Measurements from ENCODE around the gene LRRC37A.
"Not testable (repeated sequence)": the region's sequence is repeated elsewhere in the genome, so short reads cannot be mapped to it uniquely, and the experiment has no call there.

The LRRC37A gene

GRCh38 chr17:46348345-46348744 lies 53.4 kb downstream of the LRRC37A start:
- not testable (repeated sequence) for H3K4me3 ChIP-seq (ENCODE audit: low read length); H3K27me3 ChIP-seq (ENCODE audit: control insufficient read depth, insufficient read depth, low read length); H3K9ac ChIP-seq (ENCODE audit: low read length); H3K27ac ChIP-seq (ENCODE audit: low read depth, low read length); H3K36me3 ChIP-seq (ENCODE audit: control insufficient read depth, insufficient read depth, low read length); H3K4me1 ChIP-seq (ENCODE audit: control insufficient read depth, insufficient read depth, low read length)

GRCh38 chr17:46349060-46349459 lies 54.1 kb downstream of the LRRC37A start:
- not testable (repeated sequence) for H3K9ac ChIP-seq (ENCODE audit: low read length); H3K4me1 ChIP-seq (ENCODE audit: control insufficient read depth, insufficient read depth, low read length); H3K27me3 ChIP-seq (ENCODE audit: control insufficient read depth, insufficient read depth, low read length); H3K4me3 ChIP-seq (ENCODE audit: low read length); H3K36me3 ChIP-seq (ENCODE audit: control insufficient read depth, insufficient read depth, low read length); H3K27ac ChIP-seq (ENCODE audit: low read depth, low read length)

- H3K27me3 ChIP-seq (ENCODE audit: control insufficient read depth, insufficient read depth, low read length); H3K27ac ChIP-seq (ENCODE audit: low read depth, low read length); H3K9ac ChIP-seq (ENCODE audit: low read length); H3K4me1 ChIP-seq (ENCODE audit: control insufficient read depth, insufficient read depth, low read length); H3K4me3 ChIP-seq (ENCODE audit: low read length); H3K36me3 ChIP-seq (ENCODE audit: control insufficient read depth, insufficient read depth, low read length): not testable (repeated sequence)
Measured at GRCh38 chr17:46353856-46354255, 58.9 kb downstream of the LRRC37A start.

GRCh38 chr17:46361145-46361735 lies 66.3 kb downstream of the LRRC37A start:
- H3K27me3 ChIP-seq (ENCODE audit: control insufficient read depth, insufficient read depth, low read length); H3K9ac ChIP-seq (ENCODE audit: low read length); H3K4me1 ChIP-seq (ENCODE audit: control insufficient read depth, insufficient read depth, low read length); H3K36me3 ChIP-seq (ENCODE audit: control insufficient read depth, insufficient read depth, low read length); H3K27ac ChIP-seq (ENCODE audit: low read depth, low read length); H3K4me3 ChIP-seq (ENCODE audit: low read length): not testable (repeated sequence)

GRCh38 chr17:46361755-46362154 lies 66.8 kb downstream of the LRRC37A start, which contains the start of gene ARL17B:
TSS of gene ARL17B (minus strand) at chr17:46361766. CDS start at chr17:46358397, 3,369 bp downstream.
- not testable (repeated sequence) for H3K27me3 ChIP-seq (ENCODE audit: control insufficient read depth, insufficient read depth, low read length); H3K9ac ChIP-seq (ENCODE audit: low read length); H3K36me3 ChIP-seq (ENCODE audit: control insufficient read depth, insufficient read depth, low read length); H3K4me1 ChIP-seq (ENCODE audit: control insufficient read depth, insufficient read depth, low read length); H3K4me3 ChIP-seq (ENCODE audit: low read length); H3K27ac ChIP-seq (ENCODE audit: low read depth, low read length)

- H3K27me3 ChIP-seq (ENCODE audit: control insufficient read depth, insufficient read depth, low read length); H3K9ac ChIP-seq (ENCODE audit: low read length); H3K4me1 ChIP-seq (ENCODE audit: control insufficient read depth, insufficient read depth, low read length); H3K27ac ChIP-seq (ENCODE audit: low read depth, low read length); H3K4me3 ChIP-seq (ENCODE audit: low read length); H3K36me3 ChIP-seq (ENCODE audit: control insufficient read depth, insufficient read depth, low read length): not testable (repeated sequence)
Measured at GRCh38 chr17:46367520-46367919, 72.6 kb downstream of the LRRC37A start.

- not testable (repeated sequence) for H3K9ac ChIP-seq (ENCODE audit: low read length); H3K4me1 ChIP-seq (ENCODE audit: control insufficient read depth, insufficient read depth, low read length); H3K27me3 ChIP-seq (ENCODE audit: control insufficient read depth, insufficient read depth, low read length); H3K36me3 ChIP-seq (ENCODE audit: control insufficient read depth, insufficient read depth, low read length); H3K27ac ChIP-seq (ENCODE audit: low read depth, low read length); H3K4me3 ChIP-seq (ENCODE audit: low read length)
Measured at GRCh38 chr17:46372236-46373229, 77.6 kb downstream of the LRRC37A start.

- not testable (repeated sequence) for H3K9ac ChIP-seq (ENCODE audit: low read length)
Measured at GRCh38 chr17:46373418-46373817, 78.5 kb downstream of the LRRC37A start.

GRCh38 chr17:46383118-46383517 lies 88.2 kb downstream of the LRRC37A start:
- H3K27me3 ChIP-seq (ENCODE audit: control insufficient read depth, insufficient read depth, low read length); H3K9ac ChIP-seq (ENCODE audit: low read length); H3K36me3 ChIP-seq (ENCODE audit: control insufficient read depth, insufficient read depth, low read length); H3K4me3 ChIP-seq (ENCODE audit: low read length); H3K27ac ChIP-seq (ENCODE audit: low read depth, low read length); H3K4me1 ChIP-seq (ENCODE audit: control insufficient read depth, insufficient read depth, low read length): not testable (repeated sequence)

More at GRCh38 chr17:46373418-46373817, 78.5 kb downstream of the LRRC37A start:
- not testable (repeated sequence) for H3K36me3 ChIP-seq (ENCODE audit: control insufficient read depth, insufficient read depth, low read length); H3K4me1 ChIP-seq (ENCODE audit: control insufficient read depth, insufficient read depth, low read length); H3K27ac ChIP-seq (ENCODE audit: low read depth, low read length); H3K27me3 ChIP-seq (ENCODE audit: control insufficient read depth, insufficient read depth, low read length); H3K4me3 ChIP-seq (ENCODE audit: low read length)

GRCh38 chr17:46385491-46385890 lies 90.6 kb downstream of the LRRC37A start:
- not testable (repeated sequence) for H3K9ac ChIP-seq (ENCODE audit: low read length); H3K36me3 ChIP-seq (ENCODE audit: control insufficient read depth, insufficient read depth, low read length); H3K27me3 ChIP-seq (ENCODE audit: control insufficient read depth, insufficient read depth, low read length); H3K4me1 ChIP-seq (ENCODE audit: control insufficient read depth, insufficient read depth, low read length); H3K4me3 ChIP-seq (ENCODE audit: low read length); H3K27ac ChIP-seq (ENCODE audit: low read depth, low read length)

Data from rectal smooth muscle tissue (tissue), 1 donor.